NK-92 (cell line): ENCODE data around the gene ZHX3.

Source experiments
- DNase-seq: peaks from one replicate; lab custom pipeline; 2025; ENCODE audit not compliant: unreplicated experiment; lab: John Stamatoyannopoulos, UW

ZHX3 gene

DNA sequence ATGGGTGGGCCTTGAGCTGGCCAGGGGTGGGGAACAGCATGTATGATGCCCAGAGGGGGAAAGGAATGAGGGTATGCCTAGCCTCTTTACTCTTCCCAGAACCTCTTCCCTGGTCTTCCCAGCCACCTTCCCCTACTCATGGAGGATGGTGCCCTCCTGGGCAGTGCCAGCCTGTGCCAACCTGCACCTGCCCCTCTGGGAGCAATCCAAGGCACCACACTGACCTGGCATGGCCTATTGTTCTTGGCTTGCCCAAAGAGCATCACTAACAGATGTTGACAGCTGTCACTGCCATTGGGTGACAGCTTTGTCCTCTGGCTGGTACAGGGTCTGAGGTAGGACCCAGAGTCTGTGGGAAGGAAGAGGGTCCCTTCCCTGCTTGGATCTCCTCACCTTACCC lies 36.0 kb upstream of the ZHX3 start:
- no peak for DNase-seq

DNA sequence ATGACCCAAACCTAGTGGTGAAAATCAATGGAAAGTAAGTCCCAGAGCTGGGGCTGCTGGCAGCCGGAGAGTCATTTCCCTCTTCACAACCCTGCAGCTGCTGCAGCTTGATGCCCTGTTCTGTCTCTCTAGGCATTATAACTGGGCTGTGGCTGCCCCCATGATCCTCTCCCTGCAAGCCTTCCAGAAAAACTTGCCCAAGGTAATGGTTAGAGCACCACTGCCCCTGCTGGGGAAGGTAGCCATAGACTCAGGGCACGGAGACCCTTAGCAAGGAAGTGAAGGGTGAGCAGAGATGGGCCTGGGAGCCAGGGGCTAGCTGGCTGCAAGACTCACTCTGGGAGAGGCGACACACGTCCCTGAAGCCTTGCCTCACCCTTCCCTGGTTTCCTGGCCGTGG lies 35.1 kb upstream of the ZHX3 start:
- no peak for DNase-seq

DNA sequence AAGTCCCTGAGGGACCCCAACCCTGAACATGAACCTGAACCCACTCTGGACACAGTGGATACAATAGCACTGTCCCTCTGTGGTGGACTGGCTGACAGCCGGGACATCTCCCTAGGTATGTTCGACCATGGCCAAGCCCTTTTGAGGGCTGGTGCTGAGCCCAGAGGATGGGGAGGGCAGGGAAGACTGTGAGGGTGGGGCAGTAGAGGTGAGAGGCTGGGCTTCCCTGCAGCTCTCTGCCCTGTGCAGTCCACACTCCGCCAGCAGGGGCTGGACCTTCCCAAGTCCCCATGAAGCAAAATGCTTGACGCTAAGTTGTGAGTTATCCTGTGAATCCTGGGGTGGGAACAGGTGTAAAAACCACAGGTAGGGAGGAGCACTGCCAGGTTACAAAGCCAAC lies 34.6 kb upstream of the ZHX3 start:
- no peak for DNase-seq

DNA sequence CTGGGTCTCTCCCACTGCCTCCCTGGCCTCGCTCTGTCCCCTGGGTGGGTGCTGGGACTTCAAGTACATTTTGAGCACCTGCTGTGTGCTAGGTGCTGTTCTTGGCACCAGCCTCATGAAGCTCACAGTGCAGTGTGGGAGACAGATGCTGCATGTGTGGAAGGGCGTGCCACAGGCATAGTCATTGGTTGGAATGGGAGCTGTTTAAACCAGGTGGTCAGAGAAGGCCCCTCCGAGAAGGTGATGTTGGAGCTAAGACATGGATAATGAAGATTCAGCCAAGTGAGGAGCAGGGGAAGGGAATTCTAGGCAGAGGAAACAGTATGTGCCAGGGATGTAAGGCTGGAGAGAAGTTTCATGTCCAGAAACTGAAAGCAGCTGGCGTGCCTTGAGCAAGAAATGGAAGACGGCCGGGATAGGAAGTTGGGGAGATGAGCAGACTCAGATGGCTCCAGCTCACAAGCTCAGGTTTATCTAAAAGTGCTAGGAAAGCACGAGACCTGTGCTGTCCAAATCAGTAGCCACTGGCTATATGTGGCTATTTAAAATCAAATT lies 33.0 kb upstream of the ZHX3 start:
- no peak for DNase-seq

DNA sequence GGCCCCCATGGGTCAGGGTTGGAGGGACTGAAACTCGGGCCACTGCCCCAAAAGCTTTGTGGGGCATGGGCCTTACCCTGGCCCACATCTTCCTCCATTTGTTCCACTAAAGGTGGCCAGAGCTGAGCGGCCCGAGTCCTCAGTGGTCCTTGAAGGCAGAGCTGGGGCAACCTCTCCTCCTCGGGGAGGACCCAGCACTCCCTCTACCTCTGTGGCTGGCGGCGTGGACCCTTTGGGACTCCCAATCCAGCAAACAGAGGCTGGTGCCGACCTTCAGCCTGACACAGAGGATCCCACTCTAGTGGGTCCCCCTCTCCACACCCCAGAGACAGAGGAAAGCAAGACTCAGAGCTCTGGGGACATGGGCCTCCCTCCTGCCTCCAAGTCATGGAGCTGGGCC lies 32.4 kb upstream of the ZHX3 start:
- no peak for DNase-seq

DNA sequence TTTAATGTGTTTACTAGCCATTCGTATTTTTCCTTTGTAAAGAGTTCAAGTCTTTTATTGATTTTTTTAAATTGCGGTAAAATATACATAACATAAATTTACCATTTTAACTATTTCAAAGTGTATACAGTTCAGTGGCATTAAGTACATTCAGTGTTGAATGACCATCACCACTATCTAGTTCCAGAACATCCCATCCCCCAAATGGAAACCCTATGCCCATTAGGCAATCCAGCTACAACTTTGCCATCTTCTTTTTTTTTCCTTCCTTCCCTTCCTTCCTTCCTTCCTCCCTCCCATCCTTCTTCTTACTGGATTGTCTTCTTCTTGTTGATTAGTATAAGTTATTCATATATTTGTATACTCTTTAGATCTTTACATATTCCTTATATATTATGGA lies 31.7 kb upstream of the ZHX3 start:
- DNase-seq: no peak

DNA sequence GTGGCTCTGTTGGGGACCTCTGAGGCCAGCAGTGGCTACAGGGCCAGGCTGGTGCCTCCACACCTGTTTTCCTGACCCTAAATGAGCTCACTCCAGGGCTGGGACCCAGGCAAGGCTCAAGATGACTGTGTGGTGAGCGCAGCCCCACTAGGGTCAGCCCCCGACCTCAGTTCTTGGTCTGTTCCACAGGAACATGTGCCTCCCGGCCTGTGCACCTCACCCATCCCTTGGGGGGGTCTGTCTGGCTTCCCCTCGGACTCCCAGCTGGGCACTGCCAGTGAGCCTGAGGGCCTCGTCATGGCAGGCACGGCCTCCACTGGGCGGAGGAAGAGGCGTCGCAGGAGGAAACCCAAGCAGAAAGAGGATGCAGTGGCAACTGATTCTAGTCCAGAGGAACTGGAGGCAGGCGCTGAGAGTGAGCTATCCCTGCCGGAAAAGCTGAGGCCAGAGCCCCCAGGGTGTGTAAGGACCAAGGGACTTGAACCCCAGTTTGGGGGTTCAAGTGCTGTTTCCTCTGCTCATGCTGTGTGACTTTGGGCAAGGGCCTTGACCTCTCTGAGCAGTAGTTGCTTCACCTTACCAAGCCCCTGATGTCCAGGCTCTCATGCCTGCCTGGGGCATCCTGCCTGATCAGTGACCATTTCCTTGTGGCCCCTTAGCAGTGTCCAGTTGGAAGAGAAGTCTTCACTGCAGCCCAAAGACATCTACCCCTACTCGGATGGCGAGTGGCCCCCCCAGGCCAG lies 31.1 kb upstream of the ZHX3 start:
- no peak for DNase-seq

DNA sequence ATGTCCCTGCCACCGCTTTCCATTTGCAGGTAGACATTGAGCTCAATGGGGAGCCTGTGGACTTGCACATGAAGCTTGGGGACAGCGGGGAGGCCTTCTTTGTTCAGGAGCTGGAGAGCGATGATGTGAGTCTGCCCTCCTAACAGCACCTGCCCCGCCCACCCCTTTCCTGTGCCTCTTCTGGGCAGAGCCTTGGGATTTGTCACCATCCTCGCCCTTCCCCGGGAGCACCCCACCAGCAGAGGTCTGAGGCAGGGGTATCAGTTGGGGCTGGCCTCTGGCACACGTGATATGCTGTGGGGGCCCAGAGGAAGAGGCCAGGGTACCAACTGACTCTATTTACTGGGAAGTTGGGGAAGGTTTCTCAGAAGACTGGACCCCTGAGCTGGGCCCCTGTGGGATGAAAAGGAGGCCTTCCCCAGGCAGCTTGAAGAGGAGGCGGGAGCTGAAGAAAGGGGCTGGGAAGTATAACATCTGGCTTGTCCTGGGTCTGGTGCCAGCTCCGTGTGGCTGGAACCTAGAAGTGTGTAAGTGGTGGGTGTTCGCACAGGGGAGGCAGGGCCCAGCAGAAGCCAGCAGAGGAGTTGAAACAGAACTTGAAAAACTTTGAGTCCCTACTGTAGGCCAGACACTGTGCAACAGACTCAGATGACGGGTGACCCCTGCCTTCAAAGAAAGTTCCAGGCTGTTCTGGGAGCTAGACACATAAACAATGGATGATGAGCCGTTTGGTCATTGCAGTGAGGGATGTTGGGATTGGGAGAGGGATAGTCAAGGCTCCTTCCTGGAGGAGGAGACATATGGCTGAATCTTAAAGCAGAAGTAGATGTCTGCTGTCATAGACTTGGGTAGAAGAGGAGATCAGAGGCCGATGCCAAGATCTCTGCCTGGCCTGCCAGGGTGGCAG lies 30.2 kb upstream of the ZHX3 start:
- DNase-seq: no peak

DNA sequence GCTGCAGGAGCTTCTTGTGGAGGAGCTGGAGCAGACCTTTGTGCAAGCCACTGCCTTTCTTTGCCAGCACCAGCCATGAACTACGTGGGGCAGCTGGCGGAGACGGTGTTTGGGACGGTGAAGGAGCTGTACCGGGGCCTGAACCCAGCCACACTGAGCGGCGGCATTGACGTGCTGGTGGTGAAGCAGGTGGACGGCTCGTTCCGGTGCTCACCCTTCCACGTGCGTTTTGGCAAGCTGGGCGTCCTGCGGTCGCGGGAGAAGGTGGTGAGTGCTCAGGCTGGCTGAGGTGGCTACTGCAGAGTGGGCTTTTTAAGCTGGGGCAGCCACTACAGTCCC lies 28.2 kb upstream of the ZHX3 start:
- DNase-seq: no peak

DNA sequence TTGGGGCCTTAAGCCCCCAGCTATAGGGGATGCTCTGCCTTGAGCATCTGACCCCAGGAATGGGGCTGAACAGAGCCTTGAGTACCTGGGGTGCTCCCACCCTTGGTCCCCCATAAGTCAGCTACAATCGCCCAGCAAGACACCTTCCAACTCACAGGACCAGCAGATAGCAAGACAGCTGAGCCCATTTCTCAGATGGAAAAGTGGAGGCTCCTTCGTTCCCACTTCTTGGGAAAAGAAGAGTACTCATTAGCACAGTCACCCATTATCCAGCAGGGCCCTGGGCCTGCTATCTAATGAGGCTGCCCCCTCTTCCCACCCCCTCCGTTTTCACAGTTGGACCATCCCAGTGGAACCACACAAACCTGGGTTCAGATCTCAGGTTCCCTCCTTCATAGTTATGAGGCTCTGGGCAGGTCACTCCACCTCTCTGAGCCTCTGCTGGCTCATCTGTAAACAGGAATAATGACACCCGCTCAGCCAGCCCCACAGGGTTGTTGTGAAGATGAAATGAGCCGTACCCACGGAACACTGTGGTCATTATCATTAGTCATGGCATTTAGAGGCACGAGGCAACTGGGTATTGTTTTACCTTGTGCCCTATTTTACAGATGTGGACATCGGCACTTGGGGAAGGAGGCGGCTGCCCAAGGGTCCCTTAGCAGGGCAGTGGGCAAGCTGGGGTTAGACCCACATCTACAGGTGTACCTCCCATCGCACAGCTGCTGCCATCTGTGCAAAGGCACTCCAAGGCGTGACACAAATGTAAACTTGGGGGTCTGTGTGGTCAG lies 27.6 kb upstream of the ZHX3 start:
- no peak for DNase-seq

DNA sequence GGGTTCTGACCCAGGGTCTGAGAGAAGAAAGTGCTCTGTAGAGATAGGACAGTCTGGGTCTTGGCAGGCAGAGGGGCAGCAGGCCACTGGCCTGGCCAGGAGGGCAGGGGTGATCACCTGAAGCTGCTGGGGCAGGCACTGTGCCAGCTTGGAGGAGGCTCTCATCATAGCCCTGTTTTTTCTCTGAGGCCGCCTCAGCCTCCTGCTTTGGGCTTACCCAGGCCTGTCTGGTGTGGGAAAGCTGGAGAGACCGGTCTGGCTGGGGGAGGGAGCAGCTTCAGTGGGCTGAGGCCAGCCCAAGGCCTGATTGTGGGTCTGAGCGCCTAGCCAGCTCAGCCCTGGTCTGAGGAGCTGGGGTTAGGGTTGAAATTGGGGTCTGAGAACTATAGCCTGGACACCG lies 26.9 kb upstream of the ZHX3 start:
- DNase-seq: no peak

DNA sequence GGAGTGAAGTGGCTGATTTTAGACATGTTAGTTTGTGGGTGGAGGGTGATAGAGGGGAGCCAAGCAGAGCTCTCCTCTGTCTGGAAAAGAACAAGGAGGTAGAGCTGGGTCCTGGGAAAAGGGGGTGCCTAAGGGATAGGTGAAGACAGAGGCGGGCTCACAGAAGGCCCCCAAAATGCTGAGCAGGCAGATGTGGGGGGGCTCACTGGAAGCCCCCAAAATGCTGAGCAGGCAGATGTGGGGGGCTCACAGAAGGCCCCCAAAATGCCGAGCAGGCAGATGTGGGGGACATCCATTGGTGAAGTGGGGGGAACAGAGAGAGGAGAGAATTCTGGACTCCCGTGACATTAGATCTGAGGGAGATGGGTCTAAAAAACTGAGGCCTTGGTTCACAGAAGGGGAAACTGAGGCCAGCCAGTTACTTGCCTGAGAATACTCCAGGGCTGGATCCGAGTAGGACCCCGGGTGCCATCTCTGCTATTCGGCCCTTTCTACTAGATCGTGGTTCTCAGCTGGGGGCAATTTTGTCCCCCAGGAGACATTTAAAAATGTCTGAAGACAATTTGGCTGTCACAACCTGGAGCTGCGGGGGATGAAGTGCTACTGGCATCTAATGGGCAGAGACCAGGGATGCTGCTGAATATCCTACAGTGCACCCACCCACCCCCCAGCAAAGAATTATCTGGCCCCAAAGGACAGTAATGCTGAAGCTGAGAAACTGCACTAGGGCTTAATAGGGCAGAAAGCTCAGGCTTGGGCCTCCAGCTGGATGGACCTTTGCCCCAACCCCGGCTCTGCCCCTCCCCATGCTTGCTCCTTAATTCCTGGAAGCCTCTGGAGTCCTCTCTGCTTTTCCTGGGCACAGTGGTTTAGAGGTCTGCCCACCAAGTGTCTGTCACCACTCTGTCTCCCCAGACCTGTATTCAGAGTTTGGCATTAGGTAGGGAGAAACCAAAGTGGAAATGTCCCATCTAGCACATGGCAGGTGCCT lies 25.2 kb upstream of the ZHX3 start:
- no peak for DNase-seq

DNA sequence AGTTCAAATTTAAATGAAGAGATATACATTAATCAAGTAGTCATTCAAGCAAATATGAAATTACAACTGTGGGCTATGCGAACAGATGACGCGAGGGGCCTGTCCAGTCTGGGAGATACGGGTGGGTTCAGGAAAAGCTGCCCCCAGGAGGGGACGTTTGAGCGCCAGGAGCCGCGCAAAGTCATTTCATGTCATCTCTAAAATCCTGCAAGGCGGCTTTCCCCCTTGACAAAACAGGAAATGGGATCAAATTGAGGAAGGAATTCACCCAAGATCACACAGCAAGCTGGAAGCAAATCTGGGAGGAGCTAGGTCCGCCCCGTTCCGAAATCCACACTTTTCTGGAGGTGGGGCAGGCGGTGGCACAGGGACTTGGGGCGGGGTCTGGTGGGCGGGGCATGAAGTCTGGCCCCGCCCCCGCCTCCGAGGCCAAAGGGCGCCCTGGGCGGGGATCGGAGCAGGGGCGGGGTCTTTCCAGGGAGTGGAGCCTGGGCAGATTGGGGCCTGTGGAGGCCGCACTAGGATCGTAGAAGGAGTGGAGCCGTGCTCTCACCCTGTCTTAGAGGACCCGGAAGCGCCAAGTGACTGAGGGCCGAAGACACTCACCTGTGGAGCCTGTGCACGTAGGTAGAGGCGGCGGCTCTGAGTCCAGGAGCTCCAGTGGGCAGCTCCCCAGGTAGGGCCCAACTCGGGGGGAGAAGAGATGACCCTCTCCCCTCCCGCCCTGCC lies 23.0 kb upstream of the ZHX3 start, which contains the start of gene LPIN3:
Gene LPIN3, plus strand, starts transcription at position 495 of the 729 bp plus-strand sequence. CDS start 4,983 bp downstream, outside the sequence.
- DNase-seq: no peak

DNA sequence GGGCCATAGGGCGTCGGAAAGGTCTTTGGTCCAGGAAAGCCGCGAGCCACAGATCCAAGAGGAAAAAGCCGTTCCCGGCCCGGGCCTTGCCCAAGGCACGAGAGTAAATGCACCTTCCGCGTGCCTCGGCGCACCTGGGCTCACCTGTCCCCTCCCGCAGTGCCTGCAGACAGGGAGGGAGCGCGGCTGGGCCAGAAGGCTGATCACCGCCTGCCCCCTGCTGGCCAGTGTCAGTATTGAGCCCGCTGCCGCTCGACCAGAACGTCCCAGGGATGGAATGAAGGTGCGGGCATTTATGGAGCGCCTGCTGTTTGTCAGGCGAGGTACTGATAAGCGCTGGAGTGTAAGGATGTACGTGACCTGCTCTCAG lies 22.4 kb upstream of the ZHX3 start:
- DNase-seq: no peak

DNA sequence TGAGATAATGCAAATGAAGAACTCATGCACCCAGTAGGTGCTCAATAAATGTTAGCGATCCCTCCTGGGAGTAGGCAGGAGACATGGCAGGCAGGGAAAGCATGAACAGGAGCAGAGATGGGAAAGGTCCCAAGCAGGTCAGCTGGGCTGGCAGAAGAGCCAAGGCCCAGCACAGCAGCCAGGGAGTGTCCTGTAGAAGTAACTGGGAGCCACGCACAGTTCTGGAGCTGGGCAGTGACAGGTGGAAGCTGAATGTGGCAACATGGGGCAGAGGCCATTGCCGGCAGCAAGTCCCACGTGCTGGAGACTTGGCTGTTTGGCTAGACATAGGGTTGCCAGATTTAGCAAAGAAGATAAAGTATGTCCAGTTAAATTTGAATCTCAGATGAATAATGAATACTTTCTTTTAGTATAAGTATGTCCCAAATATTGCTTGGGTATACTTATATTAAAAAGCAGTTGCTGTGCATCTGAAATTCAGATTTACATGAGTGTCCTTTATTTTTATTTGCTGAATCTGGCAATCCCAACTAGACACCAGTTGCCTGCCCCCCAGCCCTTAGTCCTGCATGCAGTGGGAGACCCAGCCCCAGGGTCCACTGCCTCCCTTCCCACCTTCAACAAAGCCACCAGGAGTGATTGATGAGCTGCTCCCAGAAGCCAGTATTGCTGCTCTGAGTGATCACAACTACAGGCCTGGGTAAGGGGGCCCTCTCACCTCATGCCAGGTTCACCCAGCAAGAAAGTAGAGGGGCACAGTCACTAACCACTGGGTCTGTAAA lies 19.4 kb upstream of the ZHX3 start:
- DNase-seq: no peak

DNA sequence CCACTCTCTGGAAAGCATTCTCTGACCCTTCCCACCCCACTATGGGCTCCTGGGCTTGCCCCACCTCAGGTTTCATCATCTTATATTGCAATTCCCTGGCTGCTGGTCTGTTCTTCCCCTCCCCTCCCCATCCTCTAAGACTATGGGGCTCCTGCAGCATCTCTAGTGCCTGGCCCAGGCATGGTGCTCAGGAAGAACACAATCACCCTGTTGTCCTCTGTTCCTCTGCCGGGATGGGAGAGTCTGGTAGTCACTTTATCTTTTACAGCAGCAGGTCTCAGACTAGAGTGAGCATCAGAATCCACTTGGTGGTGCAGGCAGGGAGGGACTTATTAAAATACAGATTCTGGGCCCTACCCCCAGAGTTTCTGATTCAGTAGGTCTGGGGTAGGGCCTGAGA lies 18.1 kb upstream of the ZHX3 start:
- no peak for DNase-seq

DNA sequence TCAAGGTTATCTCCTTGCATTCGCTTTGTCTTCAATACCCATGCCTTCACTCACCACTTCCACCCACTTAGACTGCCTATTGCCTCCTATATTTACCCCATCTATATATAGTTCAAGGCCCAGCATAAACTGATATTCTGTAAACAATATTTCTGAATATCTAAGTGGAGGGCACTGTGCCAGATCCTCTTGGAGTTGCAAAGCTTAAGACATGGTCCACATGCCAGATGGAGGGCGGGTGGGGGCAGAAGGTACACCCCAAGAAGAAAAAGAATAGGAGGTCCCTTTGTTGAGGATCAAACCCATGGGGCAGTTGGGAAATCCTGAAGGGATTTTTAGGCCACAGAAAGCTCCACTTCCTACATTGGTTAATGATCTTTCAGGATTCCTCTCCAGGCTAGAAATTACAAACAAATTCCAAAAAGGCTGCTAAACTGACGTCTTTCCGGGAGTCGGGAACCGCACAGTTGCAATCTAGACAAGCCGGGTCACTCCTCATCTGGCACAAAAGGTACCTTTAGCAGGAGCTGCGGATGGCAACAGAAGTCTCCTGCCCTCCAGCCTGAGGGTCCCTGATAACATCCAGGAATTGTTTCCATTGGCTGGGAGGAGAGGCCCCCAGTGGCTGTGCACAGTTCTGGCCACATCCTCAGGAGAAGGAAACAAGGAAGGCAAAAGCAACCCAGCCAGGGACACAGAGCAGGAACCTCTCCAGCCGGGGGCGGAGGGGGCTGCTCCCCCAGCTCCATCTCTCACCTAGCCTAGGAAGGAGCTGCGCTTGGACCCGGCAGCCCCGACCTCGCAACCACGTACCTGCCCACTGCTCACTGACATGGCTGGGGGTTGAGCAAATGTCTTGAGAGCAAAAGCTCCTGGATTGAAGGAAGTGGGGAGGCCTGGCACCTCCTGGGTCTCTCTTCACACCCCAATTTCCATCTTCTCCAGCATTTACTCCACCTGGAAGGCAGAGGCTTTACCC lies 17.2 kb upstream of the ZHX3 start:
- no peak for DNase-seq

DNA sequence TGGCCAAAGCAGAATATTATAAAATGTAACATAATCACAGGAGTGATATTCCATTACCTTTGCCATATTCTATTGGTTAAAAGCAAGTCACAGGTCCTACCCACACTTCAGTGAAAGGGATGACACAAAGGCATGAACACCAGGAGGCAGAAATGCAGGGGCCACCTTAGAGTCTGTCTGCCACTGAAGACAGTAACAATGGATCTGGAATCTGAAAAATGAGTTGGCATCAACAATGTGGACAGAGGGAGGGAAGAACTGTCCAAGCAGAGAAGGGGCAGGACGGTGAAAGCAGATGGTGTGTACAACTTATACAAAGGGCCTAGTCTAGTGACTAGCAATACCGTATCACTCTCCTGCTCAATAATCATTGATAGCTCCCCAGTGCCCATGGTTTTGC lies 16.5 kb upstream of the ZHX3 start:
- no peak for DNase-seq
